ENCODE data around the gene PEX5L.

Gene PEX5L

GRCh38 chr3:179768080-179768479 is 268.7 kb downstream of the PEX5L start:
- H3K27ac ChIP-seq: no peak overlapping the region
- TF ChIP-seq, protein P1, sequence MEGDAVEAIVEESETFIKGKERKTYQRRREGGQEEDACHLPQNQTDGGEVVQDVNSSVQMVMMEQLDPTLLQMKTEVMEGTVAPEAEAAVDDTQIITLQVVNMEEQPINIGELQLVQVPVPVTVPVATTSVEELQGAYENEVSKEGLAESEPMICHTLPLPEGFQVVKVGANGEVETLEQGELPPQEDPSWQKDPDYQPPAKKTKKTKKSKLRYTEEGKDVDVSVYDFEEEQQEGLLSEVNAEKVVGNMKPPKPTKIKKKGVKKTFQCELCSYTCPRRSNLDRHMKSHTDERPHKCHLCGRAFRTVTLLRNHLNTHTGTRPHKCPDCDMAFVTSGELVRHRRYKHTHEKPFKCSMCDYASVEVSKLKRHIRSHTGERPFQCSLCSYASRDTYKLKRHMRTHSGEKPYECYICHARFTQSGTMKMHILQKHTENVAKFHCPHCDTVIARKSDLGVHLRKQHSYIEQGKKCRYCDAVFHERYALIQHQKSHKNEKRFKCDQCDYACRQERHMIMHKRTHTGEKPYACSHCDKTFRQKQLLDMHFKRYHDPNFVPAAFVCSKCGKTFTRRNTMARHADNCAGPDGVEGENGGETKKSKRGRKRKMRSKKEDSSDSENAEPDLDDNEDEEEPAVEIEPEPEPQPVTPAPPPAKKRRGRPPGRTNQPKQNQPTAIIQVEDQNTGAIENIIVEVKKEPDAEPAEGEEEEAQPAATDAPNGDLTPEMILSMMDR (conservative IDR thresholded peaks at IDR 0.05): peak; percentile 93

DNA sequence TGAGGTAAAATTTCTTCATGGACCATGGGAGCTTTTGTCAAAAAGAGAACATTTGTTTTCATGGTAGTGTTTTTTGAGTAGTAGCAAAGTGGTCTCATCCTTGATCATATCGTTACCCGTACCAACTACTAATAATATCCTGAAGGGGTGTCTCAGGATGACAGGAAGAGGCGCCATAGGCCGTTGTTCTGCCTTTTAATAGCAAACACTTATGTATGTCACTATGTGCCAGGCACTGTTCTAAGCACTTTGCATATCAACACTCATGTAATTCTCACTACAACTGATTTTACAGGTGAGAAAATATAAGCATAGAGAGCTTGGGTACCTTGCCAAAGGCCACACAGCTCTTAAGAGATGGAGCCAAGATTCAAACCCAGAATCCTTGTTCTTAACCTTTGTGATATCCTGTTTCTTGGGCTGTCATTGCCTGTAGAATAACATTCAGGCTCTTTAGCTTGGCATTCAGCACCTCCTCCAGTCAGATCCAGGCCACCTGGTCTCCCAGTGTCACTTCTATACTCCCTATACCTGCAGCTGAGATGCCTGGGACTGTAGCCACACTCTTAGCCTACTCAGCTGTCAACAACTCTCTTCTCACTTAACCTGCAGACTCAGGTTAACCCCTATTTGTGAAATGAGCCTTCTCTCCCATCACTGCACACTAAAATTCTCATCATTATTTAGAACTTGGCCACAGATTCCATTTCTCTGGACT is 270.2 kb downstream of the PEX5L start:
- TF ChIP-seq, protein P1 (conservative IDR thresholded peaks at IDR 0.05): no peak
- H3K27ac ChIP-seq: no peak overlapping the region

DNA sequence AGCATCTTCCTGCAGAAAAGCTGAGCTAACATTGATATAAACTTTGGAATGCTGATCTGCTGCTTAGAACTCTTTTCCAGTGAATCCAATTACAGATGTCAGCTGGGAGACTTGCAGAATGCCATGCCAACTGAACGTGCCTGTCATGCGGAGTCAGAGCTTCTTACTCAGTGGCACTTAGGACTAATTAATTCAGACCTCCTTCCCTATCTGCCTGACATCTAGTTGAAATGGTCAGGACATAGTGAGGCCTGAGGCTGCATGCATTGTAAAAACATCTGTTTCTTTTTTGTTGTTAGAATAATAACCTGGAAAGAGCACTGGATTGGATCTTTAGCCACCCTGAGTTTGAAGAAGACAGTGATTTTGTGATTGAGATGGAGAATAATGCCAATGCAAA is 271.3 kb downstream of the PEX5L start:
- TF ChIP-seq, protein P1 (conservative IDR thresholded peaks at IDR 0.05): no peak
- no peak overlapping the region for H3K27ac ChIP-seq

- no peak overlapping the region for H3K27ac ChIP-seq
- TF ChIP-seq, protein P1 (conservative IDR thresholded peaks at IDR 0.05): no peak
These were observed 275.8 kb downstream of the PEX5L start for GRCh38 chr3:179760944-179761343.

GRCh38 chr3:179750720-179751328 is 285.9 kb downstream of the PEX5L start:
- H3K27ac ChIP-seq: no peak overlapping the region

DNA sequence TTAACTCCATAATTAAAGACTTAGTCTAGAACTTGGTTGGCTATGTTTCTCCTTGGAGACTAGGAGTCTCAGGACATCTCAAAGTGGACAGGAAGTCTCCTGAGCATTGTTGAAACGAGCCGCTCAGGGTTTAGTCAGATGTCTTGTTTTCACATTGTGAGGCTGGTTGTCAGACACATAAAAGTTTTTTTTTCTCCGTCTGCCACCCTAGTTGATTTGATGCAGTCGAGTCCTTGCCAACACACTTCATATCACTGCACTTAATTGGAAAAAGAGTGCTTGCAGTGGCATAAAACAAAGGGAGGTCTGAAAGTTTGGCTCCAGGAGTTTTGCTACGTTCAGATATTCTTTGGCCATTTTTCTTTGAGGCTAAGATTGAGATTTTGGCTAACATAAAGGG is 291.0 kb downstream of the PEX5L start:
- H3K27ac ChIP-seq: no peak overlapping the region
- TF ChIP-seq, protein P1 (conservative IDR thresholded peaks at IDR 0.05): no peak

More at GRCh38 chr3:179750720-179751328, 285.9 kb downstream of the PEX5L start:
- TF ChIP-seq, protein P1 (conservative IDR thresholded peaks at IDR 0.05): peak; percentile 86

- TF ChIP-seq, protein P1 (conservative IDR thresholded peaks at IDR 0.05): no peak
- H3K27ac ChIP-seq: no peak overlapping the region
These were observed 291.7 kb downstream of the PEX5L start for GRCh38 chr3:179745079-179745478.
